Measurements from ENCODE around the gene SHF.

SHF gene

DNA sequence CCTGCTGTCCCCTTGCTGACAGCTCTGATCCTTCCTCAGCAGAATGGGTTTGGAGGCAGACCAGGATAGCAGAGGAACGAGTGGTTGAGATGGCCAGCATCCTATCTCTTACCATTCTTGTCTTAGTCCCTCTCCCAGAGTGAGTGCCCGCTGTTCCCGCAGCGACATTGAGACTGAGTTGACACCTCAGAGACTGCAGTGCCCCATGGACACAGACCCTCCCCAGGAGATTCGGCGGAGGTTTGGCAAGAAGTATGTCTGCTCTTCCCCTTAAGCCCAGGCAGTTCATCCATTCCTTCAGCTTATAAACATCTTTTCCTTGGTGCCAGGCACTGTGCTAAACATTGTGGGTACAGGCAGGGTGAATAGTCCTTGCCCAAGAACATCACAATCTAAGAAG lies 36.8 kb downstream of the SHF start:
- no peak for FAIRE-seq

DNA sequence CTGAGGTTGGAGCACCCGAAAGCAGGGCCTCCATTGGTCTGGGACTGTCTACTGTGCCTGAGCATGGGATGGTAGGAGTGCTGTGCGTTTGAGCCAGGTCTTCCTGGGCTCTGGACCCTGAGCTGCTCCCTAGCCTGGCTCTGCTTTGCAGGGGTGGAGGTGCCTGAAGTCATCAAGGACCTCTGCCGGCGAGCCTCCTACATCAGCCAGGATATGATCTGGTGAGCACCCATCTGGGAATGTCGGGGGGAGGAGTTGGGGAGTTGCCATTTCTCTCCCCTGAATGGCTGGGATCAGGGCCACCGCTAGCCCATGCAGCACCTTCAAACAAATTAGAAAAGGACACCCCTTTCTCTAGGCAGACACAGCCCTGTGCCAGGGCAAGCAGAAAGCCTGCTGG lies 37.3 kb downstream of the SHF start:
- FAIRE-seq, result no peak
- no peak for DNase-seq (ENCODE audit: insufficient read length, low spot score)
- TF ChIP-seq SPI1 (IDR thresholded peaks at IDR 0.05; ENCODE audit: low read depth, low read length), result no peak
- no peak for TF ChIP-seq POLR2A (IDR thresholded peaks at IDR 0.05; ENCODE audit: low read depth, low read length)
- no peak for TF ChIP-seq POU2F2 (IDR thresholded peaks at IDR 0.05; ENCODE audit: low read depth, low read length)
- TF ChIP-seq TAF1 (IDR thresholded peaks at IDR 0.05; ENCODE audit: low read depth, low read length), result no peak
- TF ChIP-seq POLR2AphosphoS5 (IDR thresholded peaks at IDR 0.05; ENCODE audit: low read depth, low read length), result no peak
- no peak for TF ChIP-seq PAX5 (IDR thresholded peaks at IDR 0.05; ENCODE audit: insufficient read depth, low read length, severe bottlenecking)

More for the DNA sequence above, 36.8 kb downstream of the SHF start:
- DNase-seq (ENCODE audit: insufficient read length, low spot score), result no peak
- no peak for TF ChIP-seq SPI1 (IDR thresholded peaks at IDR 0.05; ENCODE audit: low read depth, low read length)

DNA sequence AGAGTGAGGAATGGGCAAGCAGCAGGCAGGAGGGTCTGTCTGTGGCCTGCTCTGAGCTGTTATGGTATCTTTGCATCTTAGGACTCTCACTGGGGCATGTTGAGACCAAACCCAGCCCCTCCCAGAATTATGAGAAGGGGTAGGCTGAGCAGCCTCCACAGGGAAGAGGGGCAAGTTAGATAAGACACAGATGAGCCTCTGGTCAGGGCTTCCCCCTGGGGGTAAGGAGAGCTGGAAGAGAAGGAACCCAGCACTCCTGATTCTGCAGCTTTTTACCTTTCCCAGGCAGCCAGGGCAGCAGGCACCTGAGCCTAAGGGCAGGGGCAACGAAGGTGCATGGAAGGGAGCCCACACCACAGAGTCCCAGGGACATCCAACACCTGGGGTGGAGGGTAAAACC lies 38.7 kb downstream of the SHF start:
- no peak for FAIRE-seq
- no peak for DNase-seq (ENCODE audit: insufficient read length, low spot score)
- no peak for TF ChIP-seq SPI1 (IDR thresholded peaks at IDR 0.05; ENCODE audit: low read depth, low read length)
- TF ChIP-seq POLR2AphosphoS5 (IDR thresholded peaks at IDR 0.05; ENCODE audit: low read depth, low read length), result no peak
- no peak for TF ChIP-seq PAX5 (IDR thresholded peaks at IDR 0.05; ENCODE audit: insufficient read depth, low read length, severe bottlenecking)
- no peak for TF ChIP-seq POLR2A (IDR thresholded peaks at IDR 0.05; ENCODE audit: low read depth, low read length)
- no peak for TF ChIP-seq POU2F2 (IDR thresholded peaks at IDR 0.05; ENCODE audit: low read depth, low read length)

DNA sequence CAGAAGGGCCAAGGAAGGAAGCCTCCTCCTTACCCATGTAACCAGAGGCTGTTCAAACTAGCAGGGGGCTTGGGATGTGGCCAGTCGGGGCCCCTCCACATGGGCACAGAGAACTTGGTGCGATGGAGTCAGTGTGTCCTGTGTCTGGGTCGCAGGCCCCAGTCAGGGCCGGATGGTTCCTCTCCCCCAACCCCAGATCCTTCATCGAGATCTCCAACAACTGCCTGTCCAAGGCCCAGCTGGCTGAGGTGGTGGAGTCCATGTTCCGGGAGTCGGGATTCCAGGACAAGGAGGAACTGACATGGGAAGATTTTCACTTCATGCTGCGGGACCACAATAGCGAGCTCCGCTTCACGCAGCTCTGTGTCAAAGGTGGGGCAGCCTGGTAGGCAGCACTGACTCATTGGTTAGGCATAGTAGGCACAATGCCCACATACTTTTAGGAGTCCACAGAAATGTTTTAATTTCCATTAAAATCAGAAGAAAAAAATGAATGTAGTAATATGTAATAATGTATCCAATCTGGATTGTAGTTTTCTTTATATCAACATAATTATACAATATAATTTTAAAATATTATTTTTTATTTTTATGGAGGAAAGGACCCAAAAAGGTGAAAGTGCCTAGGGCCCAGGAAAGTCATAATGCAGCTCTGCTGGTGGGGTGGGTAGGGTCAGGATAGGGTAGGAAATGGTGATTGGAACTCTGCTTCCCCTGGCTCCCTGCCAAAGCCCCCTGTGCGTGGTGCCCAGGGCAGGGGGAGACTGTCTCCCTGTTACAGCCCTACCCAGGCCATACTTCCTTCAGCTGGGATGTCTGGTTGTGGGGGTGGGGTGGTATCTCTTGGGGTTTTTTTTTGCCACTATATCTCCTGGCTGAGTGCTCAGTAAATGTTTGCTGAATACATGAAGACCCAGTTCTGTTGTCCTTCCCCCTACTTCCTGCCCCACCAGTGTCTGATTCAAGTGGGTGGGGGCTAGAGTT lies 39.4 kb downstream of the SHF start:
- DNase-seq (ENCODE audit: insufficient read length, low spot score) (no peak), FAIRE-seq (no peak)
- TF ChIP-seq SPI1 (IDR thresholded peaks at IDR 0.05; ENCODE audit: low read depth, low read length) (no peak), POU2F2 (IDR thresholded peaks at IDR 0.05; ENCODE audit: low read depth, low read length) (no peak), PAX5 (IDR thresholded peaks at IDR 0.05; ENCODE audit: insufficient read depth, low read length, severe bottlenecking) (no peak), POLR2AphosphoS5 (IDR thresholded peaks at IDR 0.05; ENCODE audit: low read depth, low read length) (no peak), TAF1 (IDR thresholded peaks at IDR 0.05; ENCODE audit: low read depth, low read length) (no peak)

DNA sequence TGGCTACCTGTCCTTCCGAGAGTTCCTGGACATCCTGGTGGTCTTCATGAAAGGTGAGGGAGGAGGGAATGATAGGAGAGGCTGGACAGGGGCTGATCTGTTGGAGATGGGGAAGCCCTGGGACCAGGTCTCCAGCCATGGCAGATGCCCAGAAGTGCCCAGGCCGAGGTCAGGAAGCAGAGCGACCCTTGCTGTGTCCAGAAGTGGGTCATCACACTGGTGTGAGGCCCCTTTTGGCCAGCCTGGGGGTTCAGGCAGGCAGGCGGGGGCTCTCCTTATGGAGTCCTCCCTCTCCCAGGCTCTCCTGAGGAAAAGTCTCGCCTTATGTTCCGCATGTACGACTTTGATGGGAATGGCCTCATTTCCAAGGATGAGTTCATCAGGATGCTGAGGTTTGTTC lies 40.2 kb downstream of the SHF start:
- FAIRE-seq (no peak), DNase-seq (ENCODE audit: insufficient read length, low spot score) (no peak)
- TF ChIP-seq POU2F2 (IDR thresholded peaks at IDR 0.05; ENCODE audit: low read depth, low read length), result no peak
- no peak for TF ChIP-seq SPI1 (IDR thresholded peaks at IDR 0.05; ENCODE audit: low read depth, low read length)
- no peak for TF ChIP-seq POLR2A (IDR thresholded peaks at IDR 0.05; ENCODE audit: low read depth, low read length)
- no peak for TF ChIP-seq POLR2AphosphoS5 (IDR thresholded peaks at IDR 0.05; ENCODE audit: low read depth, low read length)
- no peak for TF ChIP-seq TAF1 (IDR thresholded peaks at IDR 0.05; ENCODE audit: low read depth, low read length)
- TF ChIP-seq PAX5 (IDR thresholded peaks at IDR 0.05; ENCODE audit: insufficient read depth, low read length, severe bottlenecking), result no peak

DNA sequence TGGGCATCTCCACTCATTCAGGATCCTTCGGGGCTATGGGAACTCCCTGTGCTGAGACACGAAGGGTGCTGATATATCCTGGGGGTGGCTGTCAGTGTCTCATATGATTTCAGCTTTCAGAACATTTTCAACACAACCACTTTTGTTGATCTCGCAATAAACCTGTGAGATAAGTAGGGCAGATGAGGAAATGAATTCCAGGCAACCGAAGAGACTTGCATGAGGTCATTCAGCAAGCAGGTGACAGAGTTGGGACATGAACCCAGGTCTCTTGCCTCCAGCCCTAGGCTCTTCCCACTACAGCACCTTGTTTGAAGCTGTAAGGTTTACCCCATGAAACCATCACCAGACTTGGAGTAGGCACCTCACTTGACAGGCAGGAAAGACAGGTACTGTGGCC lies 41.4 kb downstream of the SHF start:
- DNase-seq (ENCODE audit: insufficient read length, low spot score), result no peak
- no peak for TF ChIP-seq POLR2A (IDR thresholded peaks at IDR 0.05; ENCODE audit: low read depth, low read length)
- TF ChIP-seq PAX5 (IDR thresholded peaks at IDR 0.05; ENCODE audit: insufficient read depth, low read length, severe bottlenecking), result no peak
- no peak for TF ChIP-seq SPI1 (IDR thresholded peaks at IDR 0.05; ENCODE audit: low read depth, low read length)
- TF ChIP-seq POLR2AphosphoS5 (IDR thresholded peaks at IDR 0.05; ENCODE audit: low read depth, low read length), result no peak
- no peak for TF ChIP-seq TAF1 (IDR thresholded peaks at IDR 0.05; ENCODE audit: low read depth, low read length)
- TF ChIP-seq POU2F2 (IDR thresholded peaks at IDR 0.05; ENCODE audit: low read depth, low read length), result no peak
- FAIRE-seq, result no peak

DNA sequence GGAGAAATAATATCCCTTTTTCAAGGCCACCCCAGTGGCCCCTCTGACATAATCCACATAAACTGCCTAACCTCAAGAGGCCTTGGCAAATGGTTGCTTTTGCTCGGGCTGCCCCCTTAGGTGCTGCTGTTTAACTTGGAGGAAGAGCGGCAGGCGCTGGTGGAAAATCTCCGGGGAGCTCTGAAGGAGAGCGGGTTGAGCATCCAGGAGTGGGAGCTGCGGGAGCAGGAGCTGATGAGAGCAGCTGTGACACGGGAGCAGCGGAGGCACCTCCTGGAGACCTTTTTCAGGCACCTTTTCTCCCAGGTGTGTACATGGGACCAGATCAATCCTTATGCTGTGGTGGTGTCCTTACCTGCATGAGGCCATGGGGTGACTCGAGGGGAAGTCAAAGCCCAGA lies 43.0 kb downstream of the SHF start:
- TF ChIP-seq PAX5 (IDR thresholded peaks at IDR 0.05; ENCODE audit: insufficient read depth, low read length, severe bottlenecking), result no peak
- TF ChIP-seq POLR2A (IDR thresholded peaks at IDR 0.05; ENCODE audit: low read depth, low read length), result no peak
- no peak for TF ChIP-seq POLR2AphosphoS5 (IDR thresholded peaks at IDR 0.05; ENCODE audit: low read depth, low read length)
- TF ChIP-seq TAF1 (IDR thresholded peaks at IDR 0.05; ENCODE audit: low read depth, low read length), result no peak
- no peak for TF ChIP-seq SPI1 (IDR thresholded peaks at IDR 0.05; ENCODE audit: low read depth, low read length)
- no peak for TF ChIP-seq POU2F2 (IDR thresholded peaks at IDR 0.05; ENCODE audit: low read depth, low read length)
- DNase-seq (ENCODE audit: insufficient read length, low spot score) (no peak), FAIRE-seq (no peak)

DNA sequence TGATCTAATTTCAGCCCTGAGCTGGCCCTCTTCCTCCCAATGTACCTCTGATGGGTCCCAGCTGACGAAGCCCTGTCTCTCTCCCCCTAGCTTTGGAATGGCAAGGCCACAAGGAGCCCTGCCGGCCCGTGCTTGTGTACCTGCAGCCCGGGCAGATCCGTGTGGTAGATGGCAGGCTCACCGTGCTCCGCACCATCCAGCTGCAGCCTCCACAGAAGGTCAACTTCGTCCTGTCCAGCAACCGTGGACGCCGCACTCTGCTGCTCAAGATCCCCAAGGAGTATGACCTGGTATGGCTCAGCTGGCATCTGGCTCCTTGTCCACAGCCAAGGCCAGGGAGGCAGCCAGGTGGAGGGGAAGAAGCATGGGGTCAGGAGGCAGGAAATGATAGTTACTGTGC lies 43.8 kb downstream of the SHF start:
- TF ChIP-seq SPI1 (IDR thresholded peaks at IDR 0.05; ENCODE audit: low read depth, low read length), result no peak
- FAIRE-seq (no peak), DNase-seq (ENCODE audit: insufficient read length, low spot score) (no peak)

DNA sequence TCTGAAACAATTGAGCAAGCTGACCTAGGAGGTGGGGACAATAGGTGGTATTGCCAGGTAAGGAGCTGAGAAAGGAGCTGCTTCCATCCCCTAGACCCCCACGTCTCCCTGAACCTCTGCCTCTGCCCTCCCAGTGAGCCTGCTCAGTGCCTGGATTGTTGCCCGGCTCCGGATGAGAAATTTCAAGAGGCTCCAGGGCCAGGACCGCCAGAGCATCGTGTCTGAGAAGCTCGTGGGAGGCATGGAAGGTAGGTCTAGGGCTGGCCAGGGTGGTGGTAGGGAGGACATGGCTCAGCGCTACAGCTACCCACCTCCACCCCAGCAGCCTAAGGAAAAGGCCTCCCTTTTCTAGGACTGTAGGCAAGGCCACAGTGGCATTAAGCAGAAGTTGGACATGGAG lies 44.7 kb downstream of the SHF start:
- no peak for TF ChIP-seq POLR2AphosphoS5 (IDR thresholded peaks at IDR 0.05; ENCODE audit: low read depth, low read length)
- FAIRE-seq (no peak), DNase-seq (ENCODE audit: insufficient read length, low spot score) (no peak)

DNA sequence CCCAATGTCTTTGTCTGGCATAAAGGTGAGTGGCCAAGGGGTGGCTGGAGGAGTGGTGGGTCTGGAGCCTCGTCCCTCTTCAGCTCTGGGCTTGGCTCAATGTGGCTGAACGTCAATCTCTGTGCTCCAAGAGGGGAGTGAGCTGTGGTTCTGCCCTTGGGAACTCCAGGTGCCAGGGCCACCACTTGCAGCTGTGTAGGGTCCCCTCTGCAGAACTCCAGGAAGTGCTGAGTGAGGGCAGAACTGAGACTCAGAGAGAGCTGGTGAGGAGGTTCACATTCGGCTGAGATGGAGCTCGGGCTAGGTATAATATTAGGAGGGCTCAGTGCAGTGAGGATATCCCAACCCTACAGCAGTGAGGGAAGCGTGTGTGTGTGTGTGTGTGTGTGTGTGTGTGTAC lies 46.4 kb downstream of the SHF start:
- DNase-seq (ENCODE audit: insufficient read length, low spot score) (no peak), FAIRE-seq (no peak)
- TF ChIP-seq POU2F2 (IDR thresholded peaks at IDR 0.05; ENCODE audit: low read depth, low read length), result no peak
- TF ChIP-seq POLR2AphosphoS5 (IDR thresholded peaks at IDR 0.05; ENCODE audit: low read depth, low read length), result no peak
- TF ChIP-seq SPI1 (IDR thresholded peaks at IDR 0.05; ENCODE audit: low read depth, low read length), result no peak
- no peak for TF ChIP-seq PAX5 (IDR thresholded peaks at IDR 0.05; ENCODE audit: insufficient read depth, low read length, severe bottlenecking)
- no peak for TF ChIP-seq TAF1 (IDR thresholded peaks at IDR 0.05; ENCODE audit: low read depth, low read length)
- no peak for TF ChIP-seq POLR2A (IDR thresholded peaks at IDR 0.05; ENCODE audit: low read depth, low read length)
